HuH-7 (cell line): Measurements from ENCODE around the gene KLHL30.

Experiments used
- DNase-seq: peaks from one replicate; pipeline ENCODE4 v3.0.0; 2011; ENCODE audit warnings: low spot score

The KLHL30 gene

GRCh38 chr2:238120463-238121298 lies 17.8 kb upstream of the KLHL30 start:
- peak; percentile 74 for DNase-seq

- no peak for DNase-seq
These were observed 16.8 kb upstream of the KLHL30 start for GRCh38 chr2:238121511-238122286.

- no peak for DNase-seq
These were observed 15.9 kb upstream of the KLHL30 start for GRCh38 chr2:238122287-238123217.

- no peak for DNase-seq
These were observed 15.1 kb upstream of the KLHL30 start for GRCh38 chr2:238123218-238123971.

GRCh38 chr2:238123991-238124470 lies 14.4 kb upstream of the KLHL30 start:
- no peak for DNase-seq

- DNase-seq, result no peak
These were observed 13.9 kb upstream of the KLHL30 start for GRCh38 chr2:238124488-238125126.

GRCh38 chr2:238125127-238125885 lies 13.2 kb upstream of the KLHL30 start:
- no peak for DNase-seq

GRCh38 chr2:238126338-238126737 lies 12.1 kb upstream of the KLHL30 start:
- DNase-seq, result no peak

- no peak for DNase-seq
These were observed 11.7 kb upstream of the KLHL30 start for GRCh38 chr2:238126775-238127164.

- peak; percentile 66 for DNase-seq
These were observed 11.1 kb upstream of the KLHL30 start for GRCh38 chr2:238127165-238128060.

GRCh38 chr2:238128061-238128440 lies 10.4 kb upstream of the KLHL30 start:
- no peak for DNase-seq

- no peak for DNase-seq
These were observed 9.9 kb upstream of the KLHL30 start for GRCh38 chr2:238128534-238129001.

GRCh38 chr2:238129166-238130010 lies 9.1 kb upstream of the KLHL30 start:
- no peak for DNase-seq

GRCh38 chr2:238130111-238130695 lies 8.3 kb upstream of the KLHL30 start:
- no peak for DNase-seq

GRCh38 chr2:238130696-238131628 lies 7.5 kb upstream of the KLHL30 start:
- DNase-seq, result no peak

GRCh38 chr2:238131761-238132462 lies 6.6 kb upstream of the KLHL30 start:
- no peak for DNase-seq
